ENCODE measurements around the gene CCL5. TPM values are rescaled to one million over a fixed set of nuclear protein-coding genes. Genes with fewer than 3 reads are reported as not detected.

CCL5 gene
- total RNA-seq, 1 donor from 2014 or later = 0.60 TPM

DNA sequence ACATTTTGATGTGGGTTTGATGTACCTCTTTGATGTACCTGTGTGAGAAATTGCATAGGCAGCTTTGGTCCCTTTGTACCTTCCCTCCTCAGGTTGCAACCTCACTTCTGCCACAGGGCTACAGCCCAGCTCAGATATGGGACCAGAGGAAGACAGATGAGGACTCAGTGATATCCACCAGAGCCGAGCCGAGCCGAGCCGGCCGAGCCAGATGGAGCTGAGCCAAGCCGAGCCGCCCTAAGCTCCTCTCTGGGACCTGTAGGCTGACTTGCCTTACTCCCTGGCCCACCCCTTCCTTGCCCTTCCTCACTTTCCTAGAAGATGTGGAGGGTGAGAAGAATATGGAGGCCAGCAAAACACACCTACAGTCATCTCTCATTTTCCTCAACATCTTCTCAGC lies 15.3 kb downstream of the CCL5 start:
- peaks cover 12% of the 10 kb centered on the region for H3K4me1 ChIP-seq
- H3K9me3 ChIP-seq (replicated peaks) = no peaks in the 10 kb centered on the region
- H3K36me3 ChIP-seq = no peaks in the 10 kb centered on the region
- H3K27ac ChIP-seq (replicated peaks) = no peak overlapping the region
- TF ChIP-seq CTCF (IDR thresholded peaks at IDR 0.05; ENCODE audit: borderline replicate concordance) = no peak
- intact Hi-C loops (cut with micrococcal nuclease) = no loop called here
- no peak for DNase-seq
- H3K4me3 ChIP-seq = no peak overlapping the region
- no peaks in the 10 kb centered on the region for H3K27me3 ChIP-seq (ENCODE audit: low read depth)

DNA sequence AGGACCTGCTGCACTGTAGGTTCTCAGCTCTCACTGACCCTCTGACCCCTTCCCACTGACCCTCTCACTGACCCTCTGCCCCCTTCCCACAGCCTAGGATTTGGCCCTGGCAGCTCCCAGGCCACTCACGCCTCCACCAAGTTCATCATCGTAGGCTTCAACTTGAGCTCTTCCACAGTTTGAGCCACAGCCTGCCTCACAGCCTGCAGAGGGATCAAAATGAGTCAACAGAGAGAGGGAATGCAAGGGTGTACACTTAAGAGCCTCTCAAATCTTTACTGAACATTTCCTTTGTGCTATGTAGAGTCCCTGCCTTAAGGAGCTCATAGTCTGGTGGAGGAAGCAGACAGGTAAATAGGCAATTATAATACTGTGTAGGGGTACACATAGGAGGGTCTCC lies 23.6 kb downstream of the CCL5 start:
- no peaks in the 10 kb centered on the region for H3K4me1 ChIP-seq
- no peaks in the 10 kb centered on the region for H3K36me3 ChIP-seq
- no peaks in the 10 kb centered on the region for H3K9me3 ChIP-seq (replicated peaks)
- TF ChIP-seq CTCF (IDR thresholded peaks at IDR 0.05; ENCODE audit: borderline replicate concordance) = no peak
- no peaks in the 10 kb centered on the region for H3K27me3 ChIP-seq (ENCODE audit: low read depth)
- intact Hi-C loops (cut with micrococcal nuclease) = no loop called here
- no peak overlapping the region for H3K4me3 ChIP-seq
- no peak for DNase-seq
- H3K27ac ChIP-seq (replicated peaks) = no peak overlapping the region

GRCh38 chr17:35855965-35856364 lies 24.2 kb downstream of the CCL5 start:
- no peaks in the 10 kb centered on the region for H3K36me3 ChIP-seq
- intact Hi-C loops (cut with micrococcal nuclease) = no loop called here
- no peaks in the 10 kb centered on the region for H3K4me1 ChIP-seq
- TF ChIP-seq CTCF (IDR thresholded peaks at IDR 0.05; ENCODE audit: borderline replicate concordance) = no peak
- no peak for DNase-seq
- no peak overlapping the region for H3K27ac ChIP-seq (replicated peaks)
- H3K27me3 ChIP-seq (ENCODE audit: low read depth) = no peaks in the 10 kb centered on the region
- H3K9me3 ChIP-seq (replicated peaks) = no peaks in the 10 kb centered on the region
- H3K4me3 ChIP-seq = no peak overlapping the region

GRCh38 chr17:35849469-35850348 lies 30.5 kb downstream of the CCL5 start:
- intact Hi-C loops (cut with micrococcal nuclease) = no loop called here
- H3K36me3 ChIP-seq = peaks cover 29% of the 10 kb centered on the region
- DNase-seq = no peak

GRCh38 chr17:35847633-35848373 lies 32.4 kb downstream of the CCL5 start:
- intact Hi-C loops (cut with micrococcal nuclease) = no loop called here
- no peak overlapping the region for H3K4me3 ChIP-seq
- no peak for TF ChIP-seq CTCF (IDR thresholded peaks at IDR 0.05; ENCODE audit: borderline replicate concordance)
- H3K9me3 ChIP-seq (replicated peaks) = no peaks in the 10 kb centered on the region
- DNase-seq = no peak
- peak overlapping the region; percentile 1 for H3K27ac ChIP-seq (replicated peaks)
- peaks cover 48% of the 10 kb centered on the region for H3K36me3 ChIP-seq
- no peaks in the 10 kb centered on the region for H3K27me3 ChIP-seq (ENCODE audit: low read depth)
- peaks cover 15% of the 10 kb centered on the region for H3K4me1 ChIP-seq

More at GRCh38 chr17:35849469-35850348, 30.5 kb downstream of the CCL5 start:
- peak; percentile 74 for TF ChIP-seq CTCF (IDR thresholded peaks at IDR 0.05; ENCODE audit: borderline replicate concordance)
- Histone ChIP-seq H3K9me3 (replicated peaks) (no peaks in the 10 kb centered on the region), H3K27me3 (ENCODE audit: low read depth) (no peaks in the 10 kb centered on the region), H3K4me3 (no peak overlapping the region), H3K27ac (replicated peaks) (no peak overlapping the region), H3K4me1 (peaks cover 15% of the 10 kb centered on the region)

Data from left ventricle myocardium inferior (tissue), 1 donor.